Endothelial cell of umbilical vein (primary cell): ENCODE data around the gene EYS. TPM values are rescaled to one million over a fixed set of nuclear protein-coding genes. Genes with fewer than 3 reads are reported as not detected.

Experiments
- BruUV-seq: library from RNA; stranded (reverse); fragments of 400-500 nt; replicated peaks from 2 replicates; lab custom pipeline; 2021; lab: Mats Ljungman, UMichigan
- CTCF ChIA-PET: fragments of 300-600, 350-600 bp; sonication (Branson Sonifier 250); formaldehyde crosslinking; loops from one replicate; lab custom pipeline; 2021; ENCODE audit warnings: antibody characterized with exemption, inconsistent platforms; lab: Charles Lee
- POLR2A ChIA-PET: fragments of 300-600, 350-600 bp; sonication (Branson Sonifier 250); formaldehyde crosslinking; loops from one replicate; lab custom pipeline; 2021; ENCODE audit warnings: antibody characterized with exemption, inconsistent platforms; lab: Charles Lee
- DNase-seq: peaks from one replicate; pipeline ENCODE4 v3.0.0-alpha.2; 2011; ENCODE audit warnings: low read depth, low spot score
- FAIRE-seq: peaks from 2 replicates; lab custom pipeline; 2011; peaks lifted over from hg19 to GRCh38; lab: Jason Lieb, UNC
- H2AFZ ChIP-seq: 2 replicates; pipeline ENCODE4 v1.6.0; 2012; ENCODE audit warnings: low read depth, low read length, control low read depth, inconsistent platforms
- H3K27ac ChIP-seq: 2 replicates; pipeline ENCODE4 v1.5.1; 2011; ENCODE audit warnings: low read depth, mild to moderate bottlenecking, control low read depth, low read length, moderate library complexity; ENCODE audit not compliant: insufficient read depth
- H3K27me3 ChIP-seq, 2 experiments: 2 replicates each; pipeline versions ENCODE4 v1.6.0 to v1.6.1; 2011; ENCODE audit warnings: low read length in 2 of 2, mixed read lengths in 1 of 2; ENCODE audit not compliant: control insufficient read depth in 2 of 2, insufficient read depth in 2 of 2
- H3K36me3 ChIP-seq, 2 experiments: 2 replicates in 1 of 2; 3 replicates in 1 of 2; pipeline ENCODE4 v1.5.1; 2011; ENCODE audit warnings: low read length in 2 of 2, mild to moderate bottlenecking in 1 of 2, moderate library complexity in 1 of 2; ENCODE audit not compliant: control insufficient read depth in 2 of 2, insufficient read depth in 2 of 2; ENCODE audit errors: extremely low read depth in 1 of 2
- H3K4me1 ChIP-seq: 3 replicates; pipeline ENCODE4 v1.5.1; 2011; ENCODE audit warnings: mild to moderate bottlenecking, low read length; ENCODE audit not compliant: control insufficient read depth, insufficient read depth; ENCODE audit errors: extremely low read depth
- H3K4me2 ChIP-seq: 2 replicates; pipeline ENCODE4 v1.6.1; 2011; ENCODE audit warnings: low read length, control low read depth, mixed read lengths; ENCODE audit not compliant: insufficient read depth
- H3K4me3 ChIP-seq, 3 experiments: fragments of 200-600 bp in 1 of 3; sonication (generic), shearing (Covaris generic) in 1 of 3; replicated peaks in 1 of 3; 2 replicates each; pipeline ENCODE4 v1.5.1; 2011 to 2016; ENCODE audit warnings: control low read depth in 3 of 3, low read length in 3 of 3, mild to moderate bottlenecking in 2 of 3, inconsistent platforms in 1 of 3, low read depth in 1 of 3, moderate library complexity in 1 of 3; ENCODE audit not compliant: insufficient read depth in 1 of 3
- H3K79me2 ChIP-seq: 2 replicates; pipeline ENCODE4 v1.6.0; 2012; ENCODE audit warnings: low read length, inconsistent platforms; ENCODE audit not compliant: control insufficient read depth, insufficient read depth
- H3K9ac ChIP-seq: replicated peaks from 2 replicates; pipeline ENCODE3; 2011; ENCODE audit warnings: low read length, control low read depth; ENCODE audit not compliant: insufficient read depth; ENCODE audit errors: extremely low read depth
- H3K9me1 ChIP-seq: replicated peaks from 3 replicates; pipeline ENCODE4 v1.6.0; 2011; ENCODE audit warnings: mild to moderate bottlenecking, low read length; ENCODE audit not compliant: control insufficient read depth, insufficient read depth; ENCODE audit errors: extremely low read depth
- H3K9me3 ChIP-seq: replicated peaks from 2 replicates; pipeline ENCODE4 v1.5.1; 2012; ENCODE audit warnings: low read length, inconsistent platforms; ENCODE audit not compliant: control insufficient read depth, insufficient read depth
- H4K20me1 ChIP-seq: replicated peaks from 2 replicates; pipeline ENCODE3; 2011; ENCODE audit warnings: mild to moderate bottlenecking, low read length; ENCODE audit not compliant: control insufficient read depth, insufficient read depth; ENCODE audit errors: extremely low read depth
- CTCF ChIP-seq, 2 donors: IDR thresholded peaks; 1 replicate in 1 of 2; 2 replicates in 1 of 2; pipeline ENCODE4 v1.5.1; 2011; ENCODE audit warnings: low read length in 2 of 2, mild to moderate bottlenecking in 2 of 2, moderate library complexity in 2 of 2, control low read depth in 1 of 2, inconsistent platforms in 1 of 2, low read depth in 1 of 2; ENCODE audit not compliant: insufficient read depth in 1 of 2; ENCODE audit errors: extremely low read depth in 1 of 2
- EZH2 ChIP-seq: IDR thresholded peaks from 2 replicates; pipeline ENCODE4 v1.6.1; 2012; ENCODE audit warnings: borderline replicate concordance, low read depth, mild to moderate bottlenecking, moderate library complexity, low read length, inconsistent platforms; ENCODE audit not compliant: severe bottlenecking
- FOS ChIP-seq: IDR thresholded peaks from 2 replicates; pipeline ENCODE4 v1.6.1; 2011; ENCODE audit warnings: mild to moderate bottlenecking, low read length, moderate library complexity, borderline replicate concordance; ENCODE audit not compliant: insufficient read depth
- GATA2 ChIP-seq: IDR thresholded peaks from 2 replicates; pipeline ENCODE4 v1.7.0; 2011; ENCODE audit warnings: low read depth, mild to moderate bottlenecking, moderate library complexity, mixed read lengths, low read length; ENCODE audit not compliant: insufficient read length, insufficient read depth
- JUN ChIP-seq: IDR thresholded peaks from 2 replicates; pipeline ENCODE4 v1.6.1; 2011; ENCODE audit warnings: borderline replicate concordance, low read depth; ENCODE audit not compliant: insufficient read length, insufficient read depth
- MAX ChIP-seq: IDR thresholded peaks from 2 replicates; pipeline ENCODE4 v1.6.1; 2011; ENCODE audit not compliant: insufficient read depth, insufficient read length
- MYC ChIP-seq: IDR thresholded peaks from one replicate; pipeline ENCODE4 v1.6.1; 2011; ENCODE audit warnings: mild to moderate bottlenecking, low read depth, low read length
- POLR2A ChIP-seq: IDR thresholded peaks from 2 replicates; pipeline ENCODE4 v1.6.1; 2012; ENCODE audit warnings: low read depth, mild to moderate bottlenecking, control low read depth, low read length
- POLR2AphosphoS5 ChIP-seq: IDR thresholded peaks from 2 replicates; pipeline ENCODE4 v1.6.1; 2012; ENCODE audit warnings: low read depth, mild to moderate bottlenecking, control low read depth, low read length, moderate library complexity; ENCODE audit not compliant: insufficient read depth
- dilution Hi-C: fragments of 300-500 bp; cut with MboI; formaldehyde crosslinking; loops from one replicate; pipeline ENCODE4 v1.15.0; 2019; ENCODE audit warnings: low sequenced_read_pairs; ENCODE audit not compliant: extremely low pct_ligation_motif_present
- intact Hi-C: fragments of 100-400 bp; cut with micrococcal nuclease; formaldehyde crosslinking; loops from one replicate; pipeline ENCODE4 v1.10.0; 2022
- polyA plus RNA-seq, 4 experiments: library from polyadenylated mRNA; depleted of rRNA in 3 of 4; stranded (reverse) in 3 of 4; unstranded in 1 of 4; fragments of >200 nt; gene quantifications; 2 replicates each; pipeline versions ENCODE4 v1.2.1 to v1.2.3, GENCODE V29; 2011 to 2012; ENCODE audit warnings: missing spikeins in 1 of 4
- total RNA-seq: library from RNA; stranded (reverse); gene quantifications from 2 replicates; pipeline ENCODE4 v1.2.3, GENCODE V29; 2021

Gene EYS
- total and polyA plus RNA-seq, 2 donors (not counting 3 experiments of a cell fraction or from before 2014, with no cell fraction given) = 0.01 to 0.27 TPM

GRCh38 chr6:65186826-65187225, 520.2 kb downstream of the EYS start:
- TF ChIP-seq MAX (no peak), JUN (no peak), POLR2AphosphoS5 (no peak), POLR2A (no peak), CTCF (IDR thresholded peaks at IDR 0.05; ENCODE audit: extremely low read depth in 1 of 2, insufficient read depth in 1 of 2, low read depth in 1 of 2, low read length in 2 of 2) (no peak), EZH2 (no peak), MYC (no peak), GATA2 (no peak), FOS (no peak)
- Histone ChIP-seq H3K4me3 (no peak overlapping the region), H3K4me2 (no peak overlapping the region), H3K9me3 (no peaks in the 10 kb centered on the region), H4K20me1 (no peaks in the 10 kb centered on the region), H3K9me1 (no peaks in the 10 kb centered on the region), H3K9ac (no peak overlapping the region), H3K4me1 (no peaks in the 10 kb centered on the region), H3K27me3 (no peaks in the 10 kb centered on the region), H3K79me2 (no peaks in the 10 kb centered on the region), H2AFZ (no peak overlapping the region), H3K27ac (no peak overlapping the region), H3K36me3 (no peaks in the 10 kb centered on the region)
- BruUV-seq = no TSS peak
- dilution Hi-C loops (no loop called here), intact Hi-C loops (no loop called here)
- no peak for DNase-seq
- no peak for FAIRE-seq
- CTCF ChIA-PET = no interaction called here
- POLR2A ChIA-PET = no interaction called here
